Measurements from ENCODE around the gene PDE11A.

GRCh38 chr2:178059681-178060080 lies 12.9 kb downstream of the PDE11A start:
- TF ChIP-seq ETV6 (CRISPR knock-in tag; conservative IDR thresholded peaks at IDR 0.05), result no peak
- no peak for TF ChIP-seq CTCF (CRISPR knock-in tag; IDR thresholded peaks at IDR 0.05)
- TF ChIP-seq ZNF672 (CRISPR knock-in tag; IDR thresholded peaks at IDR 0.05), result no peak
- TF ChIP-seq POLR2AphosphoS5 (IDR thresholded peaks at IDR 0.05; ENCODE audit: low read depth, low read length), result no peak
- no peak for TF ChIP-seq MATR3 (CRISPR knock-in tag; IDR thresholded peaks at IDR 0.05)
- TF ChIP-seq ZNF510 (CRISPR knock-in tag; IDR thresholded peaks at IDR 0.05; ENCODE audit: low read depth), result no peak
- TF ChIP-seq EZH2 (conservative IDR thresholded peaks at IDR 0.05; ENCODE audit: low read depth, low read length), result no peak
- no peak for TF ChIP-seq FOXK2 (IDR thresholded peaks at IDR 0.05)
